GM23248 (cell line): ENCODE measurements around the gene DTNB. TPM values are rescaled to one million over a fixed set of nuclear protein-coding genes. Genes with fewer than 3 reads are reported as not detected.
"Not testable (repeated sequence)": the region's sequence is repeated elsewhere in the genome, so short reads cannot be mapped to it uniquely, and the experiment has no call there.

Experiments used
- DNase-seq: peaks from one replicate; pipeline ENCODE4 v3.0.0-alpha.2; 2015
- H2AFZ ChIP-seq: fragments of 200-600 bp; sonication (generic); 2 replicates; pipeline ENCODE4 v1.6.1; 2016; ENCODE audit warnings: antibody characterized with exemption
- H3F3A ChIP-seq: fragments of 200-600 bp; sonication (generic); 2 replicates; pipeline ENCODE4 v1.6.1; 2016; ENCODE audit warnings: mild to moderate bottlenecking, antibody characterized with exemption, mixed run types; ENCODE audit not compliant: insufficient read depth
- H3K27ac ChIP-seq: fragments of 200-600 bp; sonication (generic); 2 replicates; pipeline ENCODE4 v1.5.1; 2016; ENCODE audit warnings: mild to moderate bottlenecking
- H3K27me3 ChIP-seq: fragments of 200-600 bp; sonication (generic); replicated peaks from 2 replicates; pipeline ENCODE4 v1.6.1; 2016; ENCODE audit warnings: mild to moderate bottlenecking; ENCODE audit not compliant: insufficient read depth
- H3K36me3 ChIP-seq: fragments of 200-600 bp; sonication (generic); 2 replicates; pipeline ENCODE4 v1.6.1; 2016; ENCODE audit warnings: low read depth, mild to moderate bottlenecking
- H3K4me1 ChIP-seq: fragments of 200-600 bp; sonication (generic); 2 replicates; pipeline ENCODE4 v1.6.1; 2016; ENCODE audit warnings: mild to moderate bottlenecking; ENCODE audit not compliant: insufficient read depth
- H3K4me2 ChIP-seq: fragments of 200-600 bp; sonication (generic); one replicate; pipeline ENCODE4 v1.6.1; 2016; ENCODE audit warnings: mild to moderate bottlenecking; ENCODE audit not compliant: unreplicated experiment
- H3K4me3 ChIP-seq: fragments of 200-600 bp; sonication (generic); 2 replicates; pipeline ENCODE4 v1.5.1; 2016; ENCODE audit warnings: mild to moderate bottlenecking
- H3K79me2 ChIP-seq: fragments of 200-600 bp; sonication (generic); 2 replicates; pipeline ENCODE4 v1.6.1; 2016; ENCODE audit warnings: mild to moderate bottlenecking; ENCODE audit not compliant: insufficient read depth
- H3K9ac ChIP-seq: fragments of 200-600 bp; sonication (generic); 2 replicates; pipeline ENCODE4 v1.6.1; 2016; ENCODE audit warnings: mild to moderate bottlenecking
- H3K9me2 ChIP-seq: fragments of 200-600 bp; sonication (generic); 2 replicates; pipeline ENCODE4 v1.6.1; 2016; ENCODE audit warnings: mixed run types, mild to moderate bottlenecking, moderate library complexity; ENCODE audit not compliant: insufficient read depth
- H3K9me3 ChIP-seq: fragments of 200-600 bp; sonication (generic); one replicate; pipeline ENCODE4 v1.6.1; 2017; ENCODE audit warnings: low read depth
- H4K20me1 ChIP-seq: fragments of 200-600 bp; sonication (generic); 2 replicates; pipeline ENCODE4 v1.6.0; 2016; ENCODE audit not compliant: insufficient read depth
- EZH2 ChIP-seq: fragments of 200-600 bp; sonication (generic); IDR thresholded peaks from 2 replicates; pipeline ENCODE4 v1.6.1; 2018; ENCODE audit warnings: antibody characterized with exemption, mild to moderate bottlenecking; ENCODE audit not compliant: insufficient read depth, poor library complexity, severe bottlenecking
- EZH2phosphoT487 ChIP-seq: fragments of 200-600 bp; sonication (generic); IDR thresholded peaks from 2 replicates; pipeline ENCODE4 v1.6.1; 2018; ENCODE audit warnings: antibody characterized with exemption, moderate library complexity, mild to moderate bottlenecking, low read depth; ENCODE audit not compliant: insufficient read depth
- WGBS, 2 experiments: methylation state at CpG; one replicate each; pipeline ENCODE4 v1.1.6; 2015 to 2017; ENCODE audit warnings: low lambda C conversion rate in 2 of 2, low coverage in 1 of 2; ENCODE audit errors: missing lambda C conversion rate in 2 of 2; 5-methylcytosine and 5-hydroxymethylcytosine counted together
- in situ Hi-C: fragments of 300-500 bp; cut with MboI; formaldehyde crosslinking; loops from 2 replicates; pipeline ENCODE4 v1.15.0; 2020
- polyA plus RNA-seq: library from polyadenylated mRNA; unstranded; fragments of >200 nt; fragmentation: Nextera tagmentation; extraction: Ambion mirVana; gene quantifications from 2 replicates; pipeline ENCODE4 v1.2.1, GENCODE V29; 2016
- total RNA-seq: library from RNA; depleted of rRNA; stranded (reverse); fragments of >200 nt; shearing (Covaris generic); gene quantifications from 2 replicates; pipeline ENCODE4 v1.2.3, GENCODE V29; 2014

The DTNB gene
- total and polyA plus RNA-seq, 2 experiments from 2014 or later: 1.1 to 4.0 TPM

- in situ Hi-C loops: no loop called here
- WGBS, 2 experiments: 4 to 8% methylated on average over 28 to 60 of the region's 60 CpGs
- Histone ChIP-seq H3K9me3 (no peaks in the 10 kb centered on the region), H2AFZ (peak overlapping the region; percentile 85), H3K36me3 (no peaks in the 10 kb centered on the region), H3K9ac (peak overlapping the region; percentile 69), H3K9me2 (no peaks in the 10 kb centered on the region), H3K27ac (no peak overlapping the region), H3K4me3 (peak overlapping the region; percentile 88), H3K4me2 (peak overlapping the region; percentile 85), H3K79me2 (no peaks in the 10 kb centered on the region), H3F3A (peaks cover 7% of the 10 kb centered on the region; the same call in 1 of the 2 replicates), H4K20me1 (no peaks in the 10 kb centered on the region), H3K4me1 (peaks cover 5% of the 10 kb centered on the region; the same call in 1 of the 2 replicates), H3K27me3 (no peaks in the 10 kb centered on the region)
- DNase-seq: peak; percentile 65
- TF ChIP-seq EZH2phosphoT487 (no peak), EZH2 (no peak)
These were observed 680 bp downstream of the DTNB start for GRCh38 chr2:25672494-25673299.

- Histone ChIP-seq H3K9me2 (no peaks in the 10 kb centered on the region), H3K9ac (no peak overlapping the region), H3K9me3 (no peaks in the 10 kb centered on the region), H3K4me3 (no peak overlapping the region), H3K27me3 (no peaks in the 10 kb centered on the region), H3K79me2 (no peaks in the 10 kb centered on the region), H4K20me1 (no peaks in the 10 kb centered on the region), H3K27ac (no peak overlapping the region), H3K4me2 (no peak overlapping the region), H3K36me3 (no peaks in the 10 kb centered on the region), H2AFZ (no peak overlapping the region), H3F3A (peaks cover 7% of the 10 kb centered on the region; the same call in 1 of the 2 replicates), H3K4me1 (peaks cover 5% of the 10 kb centered on the region; the same call in 1 of the 2 replicates)
- in situ Hi-C loops: no loop called here
- WGBS, 2 experiments: 99 to 100% methylated on average over 2 of the region's 2 CpGs
- TF ChIP-seq EZH2 (no peak), EZH2phosphoT487 (no peak)
- DNase-seq: no peak
These were observed 1.8 kb downstream of the DTNB start for GRCh38 chr2:25671622-25672021.

- Histone ChIP-seq H3K36me3 (no peaks in the 10 kb centered on the region), H3K4me1 (peaks cover 5% of the 10 kb centered on the region; the same call in 1 of the 2 replicates), H3K9me2 (no peaks in the 10 kb centered on the region), H4K20me1 (no peaks in the 10 kb centered on the region), H3F3A (peaks cover 7% of the 10 kb centered on the region; the same call in 1 of the 2 replicates), H3K27me3 (no peaks in the 10 kb centered on the region), H3K4me3 (no peak overlapping the region), H3K79me2 (no peaks in the 10 kb centered on the region), H3K4me2 (no peak overlapping the region), H3K27ac (no peak overlapping the region), H2AFZ (no peak overlapping the region), H3K9ac (no peak overlapping the region), H3K9me3 (no peaks in the 10 kb centered on the region)
- TF ChIP-seq EZH2 (no peak), EZH2phosphoT487 (no peak)
- 82 to 87% methylated on average over 7 of the region's 7 CpGs for WGBS, 2 experiments
- DNase-seq: no peak
- in situ Hi-C loops: no loop called here
These were observed 3.9 kb downstream of the DTNB start for GRCh38 chr2:25669520-25669919.

- Histone ChIP-seq H3K4me2 (no peak overlapping the region), H3K4me3 (no peak overlapping the region), H3K36me3 (no peaks in the 10 kb centered on the region), H2AFZ (no peak overlapping the region), H3K9me2 (no peaks in the 10 kb centered on the region), H3K27ac (no peak overlapping the region), H3K27me3 (no peaks in the 10 kb centered on the region), H3K4me1 (no peaks in the 10 kb centered on the region), H4K20me1 (no peaks in the 10 kb centered on the region), H3K9ac (no peak overlapping the region), H3F3A (no peaks in the 10 kb centered on the region), H3K79me2 (no peaks in the 10 kb centered on the region), H3K9me3 (no peaks in the 10 kb centered on the region)
- no peak for TF ChIP-seq EZH2
- TF ChIP-seq EZH2phosphoT487: no peak
- DNase-seq: no peak
- in situ Hi-C loops: no loop called here
These were observed 7.2 kb downstream of the DTNB start for GRCh38 chr2:25666218-25666617.

GRCh38 chr2:25665429-25665828 lies 7.9 kb downstream of the DTNB start:
- 45 to 53% methylated on average over 3 of the region's 3 CpGs for WGBS, 2 experiments
- H3K9me2 ChIP-seq, H4K20me1 ChIP-seq, H3F3A ChIP-seq, H2AFZ ChIP-seq, H3K4me3 ChIP-seq, H3K4me1 ChIP-seq, H3K27me3 ChIP-seq, DNase-seq, H3K79me2 ChIP-seq, in situ Hi-C loops, H3K36me3 ChIP-seq, H3K27ac ChIP-seq, H3K9me3 ChIP-seq, H3K9ac ChIP-seq, H3K4me2 ChIP-seq: not testable (repeated sequence)
